Hepatocyte (in vitro differentiated cells): Measurements from ENCODE around the gene PARN. TPM values are rescaled to one million over a fixed set of nuclear protein-coding genes. Genes with fewer than 3 reads are reported as not detected.

Experiments used
- DNase-seq: peaks from one replicate; pipeline ENCODE4 v3.0.0-alpha.2; 2016; ENCODE audit warnings: low spot score
- H2AFZ ChIP-seq: fragments of 200-600 bp; sonication (generic); 2 replicates; pipeline ENCODE4 v1.6.0; 2016; ENCODE audit warnings: antibody characterized with exemption, mild to moderate bottlenecking
- H3K27ac ChIP-seq: fragments of 200-600 bp; sonication (generic); 2 replicates; pipeline ENCODE4 v1.5.1; 2016; ENCODE audit warnings: mild to moderate bottlenecking
- H3K27me3 ChIP-seq: fragments of 200-600 bp; sonication (generic); 2 replicates; pipeline ENCODE4 v1.6.1; 2016
- H3K36me3 ChIP-seq: fragments of 200-600 bp; sonication (generic); replicated peaks from 2 replicates; pipeline ENCODE4 v1.5.1; 2016; ENCODE audit warnings: low read depth; ENCODE audit not compliant: insufficient read depth
- H3K4me1 ChIP-seq: fragments of 200-600 bp; sonication (generic); 2 replicates; pipeline ENCODE4 v1.5.1; 2016; ENCODE audit warnings: mild to moderate bottlenecking, moderate library complexity; ENCODE audit not compliant: insufficient read depth
- H3K4me2 ChIP-seq: fragments of 200-600 bp; sonication (generic); 2 replicates; pipeline ENCODE4 v1.6.0; 2016
- H3K4me3 ChIP-seq: fragments of 200-600 bp; sonication (generic); 2 replicates; pipeline ENCODE4 v1.5.1; 2016; ENCODE audit warnings: mild to moderate bottlenecking
- H3K79me2 ChIP-seq: fragments of 200-600 bp; sonication (generic); 2 replicates; pipeline ENCODE4 v1.6.0; 2017; ENCODE audit warnings: mild to moderate bottlenecking
- H3K9me2 ChIP-seq: fragments of 200-600 bp; sonication (generic); replicated peaks from 2 replicates; pipeline ENCODE4 v1.6.0; 2017; ENCODE audit warnings: mild to moderate bottlenecking; ENCODE audit not compliant: insufficient read depth
- H3K9me3 ChIP-seq: fragments of 200-600 bp; sonication (generic); 2 replicates; pipeline ENCODE4 v1.5.1; 2016; ENCODE audit warnings: low read depth, mild to moderate bottlenecking
- H4K20me1 ChIP-seq: fragments of 200-600 bp; sonication (generic); 2 replicates; pipeline ENCODE4 v1.6.0; 2016; ENCODE audit warnings: mild to moderate bottlenecking; ENCODE audit not compliant: insufficient read depth, poor library complexity, severe bottlenecking
- CTCF ChIP-seq: fragments of 200-600 bp; sonication (generic); IDR thresholded peaks from 2 replicates; pipeline ENCODE4 v1.5.1; 2016; ENCODE audit warnings: antibody characterized with exemption, mild to moderate bottlenecking; ENCODE audit not compliant: poor library complexity
- EZH2 ChIP-seq: fragments of 200-600 bp; sonication (generic); IDR thresholded peaks from 2 replicates; pipeline ENCODE4 v1.6.1; 2016; ENCODE audit warnings: antibody characterized with exemption, mild to moderate bottlenecking, borderline replicate concordance
- EZH2phosphoT487 ChIP-seq: fragments of 200-600 bp; sonication (generic); IDR thresholded peaks from one replicate; pipeline ENCODE4 v1.6.1; 2018; ENCODE audit warnings: antibody characterized with exemption, mild to moderate bottlenecking, low read depth, moderate library complexity; ENCODE audit not compliant: unreplicated experiment, severe bottlenecking
- WGBS: methylation state at CpG from one replicate; pipeline ENCODE4 v1.1.6; 2016; ENCODE audit warnings: low lambda C conversion rate; ENCODE audit errors: missing lambda C conversion rate; 5-methylcytosine and 5-hydroxymethylcytosine counted together
- polyA plus RNA-seq: library from polyadenylated mRNA; unstranded; fragments of >200 nt; fragmentation: Nextera tagmentation; extraction: Ambion mirVana; gene quantifications from 2 replicates; pipeline ENCODE4 v1.2.1, GENCODE V29; 2016
- total RNA-seq: library from RNA; depleted of rRNA; stranded (reverse); fragments of >200 nt; gene quantifications from 2 replicates; pipeline ENCODE4 v1.2.3, GENCODE V29; 2014

Gene PARN
- total and polyA plus RNA-seq, 2 experiments from 2014 or later, result 23.7 to 35.6 TPM

GRCh38 chr16:14460726-14461125 lies 169.3 kb downstream of the PARN start:
- Histone ChIP-seq H3K79me2 (no peaks in the 10 kb centered on the region), H4K20me1 (no peaks in the 10 kb centered on the region), H3K27me3 (no peaks in the 10 kb centered on the region), H3K4me2 (no peak overlapping the region), H3K9me3 (no peaks in the 10 kb centered on the region), H2AFZ (no peak overlapping the region), H3K36me3 (no peaks in the 10 kb centered on the region), H3K27ac (no peak overlapping the region), H3K4me3 (no peak overlapping the region), H3K4me1 (no peaks in the 10 kb centered on the region), H3K9me2 (no peaks in the 10 kb centered on the region)
- 100% methylated on average over 1 of the region's 1 CpG for WGBS
- DNase-seq, result no peak
- no peak for TF ChIP-seq EZH2phosphoT487
- no peak for TF ChIP-seq CTCF
- TF ChIP-seq EZH2, result no peak

- DNase-seq, result no peak
Measured at GRCh38 chr16:14458576-14458975, 171.5 kb downstream of the PARN start.

GRCh38 chr16:14456793-14457481 lies 173.1 kb downstream of the PARN start:
- no peaks in the 10 kb centered on the region for H3K36me3 ChIP-seq
- H3K4me2 ChIP-seq, result no peak overlapping the region
- H4K20me1 ChIP-seq, result no peaks in the 10 kb centered on the region
- no peak overlapping the region for H3K4me3 ChIP-seq
- H3K4me1 ChIP-seq, result no peaks in the 10 kb centered on the region
- no peaks in the 10 kb centered on the region for H3K27me3 ChIP-seq
- no peak overlapping the region for H2AFZ ChIP-seq
- no peaks in the 10 kb centered on the region for H3K79me2 ChIP-seq
- WGBS, result 92% methylated on average over 10 of the region's 10 CpGs
- H3K9me3 ChIP-seq, result no peaks in the 10 kb centered on the region
- TF ChIP-seq CTCF (no peak), EZH2phosphoT487 (no peak), EZH2 (no peak)
- H3K27ac ChIP-seq, result no peak overlapping the region
- no peaks in the 10 kb centered on the region for H3K9me2 ChIP-seq
- no peak for DNase-seq

More at GRCh38 chr16:14458576-14458975, 171.5 kb downstream of the PARN start:
- no peak overlapping the region for H3K27ac ChIP-seq
- H3K4me2 ChIP-seq, result no peak overlapping the region
- H3K9me3 ChIP-seq, result no peaks in the 10 kb centered on the region
- 74% methylated on average over 7 of the region's 7 CpGs for WGBS
- no peaks in the 10 kb centered on the region for H3K9me2 ChIP-seq
- H2AFZ ChIP-seq, result no peak overlapping the region
- no peaks in the 10 kb centered on the region for H3K79me2 ChIP-seq
- TF ChIP-seq CTCF (no peak), EZH2 (no peak), EZH2phosphoT487 (no peak)
- no peaks in the 10 kb centered on the region for H3K36me3 ChIP-seq
- H3K27me3 ChIP-seq, result no peaks in the 10 kb centered on the region
- no peaks in the 10 kb centered on the region for H4K20me1 ChIP-seq
- H3K4me3 ChIP-seq, result no peak overlapping the region
- H3K4me1 ChIP-seq, result no peaks in the 10 kb centered on the region
